NCI-H2029 (cell line): ENCODE results near the gene NSMCE3.
"Not testable (repeated sequence)": the region's sequence is repeated elsewhere in the genome, so short reads cannot be mapped to it uniquely, and the experiment has no call there.

Experiments used
- DNase-seq: peaks from one replicate; lab custom pipeline; 2025; lab: John Stamatoyannopoulos, UW

Gene NSMCE3

GRCh38 chr15:29270169-29270955 is 740 bp upstream of the NSMCE3 start:
- no peak for DNase-seq

- DNase-seq: no peak
Observed at GRCh38 chr15:29268706-29269484, 727 bp downstream of the NSMCE3 start.

GRCh38 chr15:29266052-29266582 is 3.5 kb downstream of the NSMCE3 start:
- no peak for DNase-seq

GRCh38 chr15:29263289-29263688 is 6.3 kb downstream of the NSMCE3 start:
- DNase-seq: no peak

- no peak for DNase-seq
Observed at GRCh38 chr15:29262738-29263137, 6.9 kb downstream of the NSMCE3 start.

GRCh38 chr15:29260896-29261295 is 8.7 kb downstream of the NSMCE3 start:
- no peak for DNase-seq

GRCh38 chr15:29259233-29259632 is 10.4 kb downstream of the NSMCE3 start:
- DNase-seq: no peak

- DNase-seq: no peak
Observed at GRCh38 chr15:29252234-29252633, 17.4 kb downstream of the NSMCE3 start.

- no peak for DNase-seq
Observed at GRCh38 chr15:29244544-29244943, 25.1 kb downstream of the NSMCE3 start.

GRCh38 chr15:29244123-29244522 is 25.5 kb downstream of the NSMCE3 start:
- no peak for DNase-seq

- DNase-seq: no peak
Observed at GRCh38 chr15:29242456-29243242, 27.0 kb downstream of the NSMCE3 start.

- DNase-seq: no peak
Observed at GRCh38 chr15:29241207-29241606, 28.4 kb downstream of the NSMCE3 start.

- no peak for DNase-seq
Observed at GRCh38 chr15:29239395-29239794, 30.2 kb downstream of the NSMCE3 start.

- DNase-seq: no peak
Observed at GRCh38 chr15:29233566-29233965, 36.1 kb downstream of the NSMCE3 start.

- no peak for DNase-seq
Observed at GRCh38 chr15:29226436-29227208, 43.0 kb downstream of the NSMCE3 start.

GRCh38 chr15:29225534-29226234 is 43.9 kb downstream of the NSMCE3 start:
- no peak for DNase-seq

- not testable (repeated sequence) for DNase-seq
Observed at GRCh38 chr15:29224987-29225363, 44.6 kb downstream of the NSMCE3 start.

- DNase-seq: not testable (repeated sequence)
Observed at GRCh38 chr15:29224235-29224986, 45.2 kb downstream of the NSMCE3 start.

GRCh38 chr15:29223640-29224039 is 46.0 kb downstream of the NSMCE3 start:
- no peak for DNase-seq
